ENCODE measurements around the gene GYS1. TPM values are rescaled to one million over a fixed set of nuclear protein-coding genes. Genes with fewer than 3 reads are reported as not detected.

GYS1 gene
- total RNA-seq, 1 experiment from 2014 or later: 38.6 TPM

DNA sequence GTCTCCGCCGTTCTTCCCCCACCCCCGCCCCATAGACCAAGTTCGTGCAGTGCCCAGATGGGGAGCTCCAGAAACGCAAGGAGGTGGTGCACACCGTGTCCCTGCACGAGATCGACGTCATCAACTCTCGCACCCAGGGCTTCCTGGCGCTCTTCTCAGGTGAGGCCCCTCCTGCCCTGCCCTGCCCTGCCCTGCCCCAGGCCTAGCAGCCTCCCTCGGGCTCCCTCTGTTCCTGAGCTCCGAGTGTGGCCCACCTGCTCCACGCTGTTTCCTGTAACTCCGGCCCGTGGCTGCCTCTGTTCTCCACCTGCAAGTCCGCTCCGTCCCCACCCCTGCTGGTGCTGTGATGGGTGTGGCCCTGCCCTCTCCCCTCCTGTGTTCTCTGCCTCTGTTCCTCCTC lies 17.3 kb upstream of the GYS1 start:
- no peaks in the 10 kb centered on the region for H4K20me1 ChIP-seq (ENCODE audit: low read length)
- no TSS peak for BruUV-seq (replicated peaks)
- ChIA-PET POLR2A (ENCODE audit: unreplicated experiment) (no interaction called here), CTCF (interaction anchor here (0.6 kb wide), 1 partner anchor 463 kb away, joined by 3 read pairs; no protein-coding TSS in a partner anchor)
- no peak for TF ChIP-seq EZH2phosphoT487 (IDR thresholded peaks at IDR 0.05; ENCODE audit: borderline replicate concordance, low read length)
- TF ChIP-seq, protein P1, sequence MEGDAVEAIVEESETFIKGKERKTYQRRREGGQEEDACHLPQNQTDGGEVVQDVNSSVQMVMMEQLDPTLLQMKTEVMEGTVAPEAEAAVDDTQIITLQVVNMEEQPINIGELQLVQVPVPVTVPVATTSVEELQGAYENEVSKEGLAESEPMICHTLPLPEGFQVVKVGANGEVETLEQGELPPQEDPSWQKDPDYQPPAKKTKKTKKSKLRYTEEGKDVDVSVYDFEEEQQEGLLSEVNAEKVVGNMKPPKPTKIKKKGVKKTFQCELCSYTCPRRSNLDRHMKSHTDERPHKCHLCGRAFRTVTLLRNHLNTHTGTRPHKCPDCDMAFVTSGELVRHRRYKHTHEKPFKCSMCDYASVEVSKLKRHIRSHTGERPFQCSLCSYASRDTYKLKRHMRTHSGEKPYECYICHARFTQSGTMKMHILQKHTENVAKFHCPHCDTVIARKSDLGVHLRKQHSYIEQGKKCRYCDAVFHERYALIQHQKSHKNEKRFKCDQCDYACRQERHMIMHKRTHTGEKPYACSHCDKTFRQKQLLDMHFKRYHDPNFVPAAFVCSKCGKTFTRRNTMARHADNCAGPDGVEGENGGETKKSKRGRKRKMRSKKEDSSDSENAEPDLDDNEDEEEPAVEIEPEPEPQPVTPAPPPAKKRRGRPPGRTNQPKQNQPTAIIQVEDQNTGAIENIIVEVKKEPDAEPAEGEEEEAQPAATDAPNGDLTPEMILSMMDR (conservative IDR thresholded peaks at IDR 0.05; ENCODE audit: low read depth, low read length): no peak
- TF ChIP-seq EZH2 (IDR thresholded peaks at IDR 0.05; ENCODE audit: low read length, unreplicated experiment): no peak
- no peak for DNase-seq
- no peaks in the 10 kb centered on the region for H3K9me3 ChIP-seq (ENCODE audit: low read length)
- no peaks in the 10 kb centered on the region for H3K4me1 ChIP-seq (ENCODE audit: insufficient read depth, low read length)
- no peaks in the 10 kb centered on the region for H3K79me2 ChIP-seq (ENCODE audit: low read length)
- H3K27ac ChIP-seq (ENCODE audit: low read length): no peak overlapping the region
- H3K4me2 ChIP-seq (ENCODE audit: low read length): no peak overlapping the region
- no peak overlapping the region for H3K9ac ChIP-seq (ENCODE audit: low read length)
- intact Hi-C loops (cut with micrococcal nuclease): no loop called here
- ATAC-seq: no peak
- peaks cover 3% of the 10 kb centered on the region; the same call in 1 of the 2 replicates for H3K36me3 ChIP-seq (ENCODE audit: low read depth, low read length)
- H3K9me2 ChIP-seq (replicated peaks; ENCODE audit: low read length): no peaks in the 10 kb centered on the region
- no peak overlapping the region for H3K4me3 ChIP-seq (ENCODE audit: low read length)
- H3K27me3 ChIP-seq (ENCODE audit: low read length): no peaks in the 10 kb centered on the region
- no peaks in the 10 kb centered on the region for H3F3A ChIP-seq (ENCODE audit: low read length, unreplicated experiment)
- H2AFZ ChIP-seq (ENCODE audit: low read length): no peak overlapping the region

DNA sequence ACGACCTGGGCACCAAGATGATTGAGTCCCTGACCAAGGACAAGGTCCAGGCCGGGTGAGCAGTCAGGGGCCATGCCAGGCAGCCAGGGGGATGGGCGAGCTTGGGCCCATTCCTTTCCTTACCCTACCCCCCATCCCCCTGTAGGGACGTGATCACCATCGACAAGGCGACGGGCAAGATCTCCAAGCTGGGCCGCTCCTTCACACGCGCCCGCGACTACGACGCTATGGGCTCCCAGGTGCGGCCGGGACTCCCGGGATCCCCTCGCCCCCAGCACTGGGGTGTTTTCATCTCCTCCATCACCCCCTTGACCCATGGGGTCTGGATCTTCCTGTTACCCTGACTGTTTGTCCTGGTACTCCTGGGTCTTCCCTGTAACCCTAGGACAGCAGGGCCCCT lies 16.7 kb upstream of the GYS1 start:
- Histone ChIP-seq H3K4me1 (ENCODE audit: insufficient read depth, low read length) (no peaks in the 10 kb centered on the region), H2AFZ (ENCODE audit: low read length) (no peak overlapping the region), H3K4me3 (ENCODE audit: low read length) (no peak overlapping the region), H3K9me3 (ENCODE audit: low read length) (no peaks in the 10 kb centered on the region), H3K9ac (ENCODE audit: low read length) (no peak overlapping the region), H3K4me2 (ENCODE audit: low read length) (no peak overlapping the region), H3K79me2 (ENCODE audit: low read length) (no peaks in the 10 kb centered on the region), H3F3A (ENCODE audit: low read length, unreplicated experiment) (no peaks in the 10 kb centered on the region), H3K27ac (ENCODE audit: low read length) (no peak overlapping the region), H3K9me2 (replicated peaks; ENCODE audit: low read length) (no peaks in the 10 kb centered on the region), H4K20me1 (ENCODE audit: low read length) (no peaks in the 10 kb centered on the region), H3K36me3 (ENCODE audit: low read depth, low read length) (peaks cover 8% of the 10 kb centered on the region; the same call in 1 of the 2 replicates), H3K27me3 (ENCODE audit: low read length) (no peaks in the 10 kb centered on the region)
- intact Hi-C loops (cut with micrococcal nuclease): no loop called here
- TF ChIP-seq EZH2phosphoT487 (IDR thresholded peaks at IDR 0.05; ENCODE audit: borderline replicate concordance, low read length) (no peak), EZH2 (IDR thresholded peaks at IDR 0.05; ENCODE audit: low read length, unreplicated experiment) (no peak)
- TF ChIP-seq, protein P1 (conservative IDR thresholded peaks at IDR 0.05; ENCODE audit: low read depth, low read length): no peak
- POLR2A ChIA-PET (ENCODE audit: unreplicated experiment): no interaction called here
- DNase-seq (no peak), ATAC-seq (no peak)
- no TSS peak for BruUV-seq (replicated peaks)
- CTCF ChIA-PET: interaction anchor here (0.6 kb wide), 1 partner anchor 464 kb away, joined by 3 read pairs; no protein-coding TSS in a partner anchor

DNA sequence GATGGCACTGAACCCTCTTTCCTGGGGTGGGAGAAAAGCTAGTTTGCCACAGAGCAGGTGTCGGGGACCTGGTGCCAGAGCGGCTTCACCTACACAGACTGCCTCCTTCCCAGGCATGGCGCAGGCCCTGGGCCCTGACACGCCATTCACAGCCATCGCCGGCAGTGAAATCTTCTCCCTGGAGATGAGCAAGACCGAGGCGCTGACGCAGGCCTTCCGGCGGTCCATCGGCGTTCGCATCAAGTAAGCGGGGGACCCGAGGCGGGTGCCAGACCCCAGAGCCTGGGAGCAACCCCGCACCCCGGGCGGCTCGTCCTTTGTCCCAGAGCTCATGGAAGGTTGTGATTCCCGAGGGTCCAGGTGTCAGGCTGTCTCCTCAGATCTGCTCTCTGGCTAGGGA lies 13.8 kb upstream of the GYS1 start:
- ATAC-seq (no peak), DNase-seq (no peak)
- H3K79me2 ChIP-seq (ENCODE audit: low read length): no peaks in the 10 kb centered on the region
- H3K4me1 ChIP-seq (ENCODE audit: insufficient read depth, low read length): no peaks in the 10 kb centered on the region
- H3K27me3 ChIP-seq (ENCODE audit: low read length): no peaks in the 10 kb centered on the region
- CTCF ChIA-PET: no interaction called here
- no peaks in the 10 kb centered on the region for H4K20me1 ChIP-seq (ENCODE audit: low read length)
- no peaks in the 10 kb centered on the region for H3K9me3 ChIP-seq (ENCODE audit: low read length)
- H3K27ac ChIP-seq (ENCODE audit: low read length): no peak overlapping the region
- no peak overlapping the region for H3K4me3 ChIP-seq (ENCODE audit: low read length)
- no peak overlapping the region for H3K4me2 ChIP-seq (ENCODE audit: low read length)
- H3K36me3 ChIP-seq (ENCODE audit: low read depth, low read length): peaks cover 14% of the 10 kb centered on the region
- H3K9me2 ChIP-seq (replicated peaks; ENCODE audit: low read length): no peaks in the 10 kb centered on the region
- no peak overlapping the region for H2AFZ ChIP-seq (ENCODE audit: low read length)
- POLR2A ChIA-PET (ENCODE audit: unreplicated experiment): no interaction called here
- TF ChIP-seq EZH2phosphoT487 (IDR thresholded peaks at IDR 0.05; ENCODE audit: borderline replicate concordance, low read length) (no peak), EZH2 (IDR thresholded peaks at IDR 0.05; ENCODE audit: low read length, unreplicated experiment) (no peak)
- TF ChIP-seq, protein P1 (conservative IDR thresholded peaks at IDR 0.05; ENCODE audit: low read depth, low read length): no peak
- intact Hi-C loops (cut with micrococcal nuclease): no loop called here
- H3F3A ChIP-seq (ENCODE audit: low read length, unreplicated experiment): no peaks in the 10 kb centered on the region
- no peak overlapping the region for H3K9ac ChIP-seq (ENCODE audit: low read length)
- no TSS peak for BruUV-seq (replicated peaks)

Data from PC-3 (cell line).